LoVo (cell line): ENCODE results near the gene NECAB3.
"Not testable (repeated sequence)": the region's sequence is repeated elsewhere in the genome, so short reads cannot be mapped to it uniquely, and the experiment has no call there.

ENCODE experiments used
- DNase-seq: peaks from one replicate; pipeline ENCODE4 v3.0.0-alpha.2; 2016; ENCODE audit warnings: low spot score

Gene NECAB3

DNA sequence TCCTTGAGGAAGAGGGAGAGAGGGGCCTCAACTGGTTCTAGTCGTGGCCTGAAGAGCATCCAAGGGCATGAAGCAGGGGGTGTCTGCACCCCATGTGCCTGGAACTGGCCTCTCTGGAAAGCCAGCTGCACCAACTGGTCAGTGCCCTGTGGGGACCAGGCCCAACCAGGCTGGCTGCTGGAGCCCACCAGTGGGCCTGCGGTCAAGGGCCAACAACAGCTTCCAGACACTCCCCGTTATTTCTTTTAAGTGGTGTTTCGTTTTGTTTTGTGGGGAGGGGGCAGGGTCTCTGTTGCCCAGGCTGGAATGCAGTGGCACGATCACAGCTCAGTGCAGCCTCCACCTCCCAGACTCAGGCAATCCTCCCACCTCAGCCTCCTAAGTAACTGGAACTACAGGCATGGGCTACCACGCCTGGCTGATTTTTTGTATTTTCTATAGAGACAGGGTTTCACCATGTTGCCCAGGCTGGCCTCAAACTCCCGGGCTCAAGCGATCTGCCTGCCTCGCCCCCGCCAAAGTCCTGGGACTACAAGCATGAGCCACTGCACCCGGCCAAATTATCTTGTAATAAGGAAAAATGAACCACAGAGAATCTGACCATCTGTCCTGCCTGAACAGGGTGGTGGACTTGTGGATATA lies 24.0 kb downstream of the NECAB3 start:
- no peak for DNase-seq

DNA sequence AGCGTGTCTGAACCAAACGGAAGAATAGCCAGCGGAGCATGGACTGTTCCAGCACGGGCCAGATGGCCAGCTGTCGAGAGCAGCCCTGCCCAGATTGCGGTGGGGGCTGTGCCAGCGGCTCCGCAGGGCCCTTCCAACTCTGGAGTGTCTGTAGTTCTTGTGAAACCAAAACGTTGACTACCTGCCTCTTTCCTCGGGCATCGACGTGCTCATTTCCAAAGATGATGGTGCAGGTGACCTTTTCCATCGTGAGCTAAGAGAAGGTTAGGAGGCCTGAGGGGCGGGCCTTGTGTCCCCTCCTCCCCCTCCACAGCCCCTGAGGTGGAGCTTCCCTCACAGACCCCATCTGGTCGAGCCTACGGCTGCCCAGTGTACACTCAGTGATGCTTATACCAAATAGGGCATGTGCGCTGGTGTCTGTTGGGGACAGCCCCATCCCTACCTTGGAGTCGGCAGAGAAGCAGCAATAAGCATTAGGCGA lies 25.0 kb downstream of the NECAB3 start:
- no peak for DNase-seq

DNA sequence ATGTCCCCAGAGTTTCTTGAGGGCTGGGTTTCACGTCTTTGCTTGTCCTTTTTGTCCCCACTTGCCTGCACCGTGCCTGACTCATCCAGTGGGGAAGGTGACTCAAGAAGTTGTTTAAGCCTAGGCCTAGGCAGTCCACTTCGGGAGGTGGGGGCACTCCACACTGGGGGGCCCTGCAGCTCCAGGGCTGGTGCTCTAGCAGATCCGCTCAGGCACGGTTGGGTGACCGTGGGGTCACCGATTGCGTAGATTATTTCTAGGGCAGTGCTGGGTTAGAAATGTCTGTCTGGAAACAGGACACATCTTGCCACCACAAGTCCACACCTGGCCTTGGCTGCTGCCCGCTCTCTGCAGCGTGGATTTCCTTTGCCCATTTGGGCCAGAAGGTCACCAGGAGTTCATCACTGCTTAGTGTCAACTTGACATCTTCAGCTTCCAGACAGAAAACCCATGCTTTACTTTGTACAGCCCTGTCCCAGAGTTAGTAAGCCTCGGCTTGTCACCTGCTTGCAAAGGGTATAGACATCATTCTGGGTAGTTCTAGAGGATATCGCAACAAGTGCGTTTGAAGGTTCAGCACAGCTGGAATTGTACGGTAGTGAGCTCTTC lies 25.7 kb downstream of the NECAB3 start:
- no peak for DNase-seq

DNA sequence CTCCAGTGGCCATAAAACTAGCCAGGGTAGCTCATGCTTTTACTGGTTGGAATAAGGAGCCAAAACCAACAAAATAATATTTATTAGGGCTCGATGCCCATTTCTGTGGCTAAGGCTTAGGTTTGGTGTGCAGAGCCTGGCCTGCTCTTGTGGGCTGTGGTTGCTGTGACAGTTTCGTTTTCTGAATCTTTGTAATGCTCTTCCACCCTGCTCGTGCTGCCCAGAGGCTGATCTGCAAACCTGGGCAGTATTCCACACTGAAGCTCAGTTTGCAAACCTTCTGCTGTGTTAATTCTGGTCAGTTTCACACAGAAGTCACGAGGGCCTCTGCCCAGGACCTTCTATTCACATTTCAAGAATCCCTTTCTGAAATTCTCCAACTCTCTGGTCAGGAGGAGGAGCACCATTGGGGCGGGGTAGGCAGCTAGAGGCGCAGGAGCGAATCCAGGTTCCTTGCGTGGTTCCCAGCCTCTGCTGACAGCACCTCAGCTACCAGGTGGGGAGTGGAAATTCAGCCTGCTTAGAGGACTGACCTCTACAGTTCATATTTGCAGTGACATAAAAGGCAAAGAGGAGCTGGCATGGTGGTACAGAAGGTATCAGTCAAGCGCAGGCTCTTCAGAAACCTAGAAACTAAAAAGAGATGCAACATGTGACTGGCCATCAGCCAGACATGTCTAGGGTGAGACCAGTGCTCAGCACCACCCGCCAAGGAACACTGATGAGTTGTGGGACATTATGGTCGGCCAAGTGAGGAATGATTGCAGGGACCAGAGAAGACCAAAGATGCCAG lies 26.4 kb downstream of the NECAB3 start:
- DNase-seq, result no peak

DNA sequence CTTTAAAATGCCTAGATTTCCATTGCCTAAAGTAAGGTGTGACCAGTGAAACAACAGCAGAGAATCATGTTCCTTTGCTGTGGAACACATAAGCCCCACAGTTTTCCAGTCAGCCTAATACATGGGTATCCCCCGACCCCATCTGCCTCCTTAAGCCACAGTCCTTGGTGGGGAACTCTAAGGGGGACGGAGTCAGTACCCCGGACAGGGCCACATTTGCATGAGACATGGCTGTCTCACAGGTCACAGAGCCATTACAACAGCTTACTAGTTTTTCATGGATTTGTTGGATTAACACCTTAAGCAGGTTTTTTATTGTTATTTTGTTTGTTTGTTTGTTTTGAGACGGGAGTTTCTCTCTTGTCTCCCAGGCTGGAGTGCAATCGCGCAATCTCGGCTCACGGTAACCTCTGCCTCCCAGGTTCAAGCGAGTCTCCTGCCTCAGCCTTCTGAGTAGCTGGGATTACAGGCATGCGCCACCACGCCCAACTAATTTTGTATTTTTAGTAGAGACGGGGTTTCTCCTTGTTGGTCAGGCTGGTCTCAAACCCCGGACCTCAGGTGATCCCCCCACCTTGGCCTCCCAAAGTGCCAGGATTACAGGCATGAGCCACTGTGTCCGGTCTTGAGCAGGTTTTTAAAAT lies 27.1 kb downstream of the NECAB3 start:
- not testable (repeated sequence) for DNase-seq

DNA sequence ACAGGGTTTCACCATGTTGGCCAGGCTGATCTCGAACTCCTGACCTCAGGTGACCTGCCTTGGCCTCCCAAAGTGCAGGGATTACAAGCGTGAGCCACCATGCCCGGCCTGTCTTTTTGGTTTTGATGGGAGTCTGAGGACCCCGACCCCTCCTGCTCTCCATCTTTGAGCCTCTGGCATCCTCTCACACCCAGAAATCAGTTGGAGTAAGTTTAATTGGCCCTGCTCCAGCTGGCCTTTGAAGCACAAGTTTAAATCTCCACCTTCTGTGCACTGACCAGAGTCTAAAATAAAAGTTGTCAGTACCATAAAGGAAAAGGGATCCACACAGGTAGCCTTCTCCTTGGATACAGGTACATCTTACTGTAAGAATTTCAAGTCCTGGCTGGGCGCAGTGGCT lies 28.0 kb downstream of the NECAB3 start:
- DNase-seq, result no peak

DNA sequence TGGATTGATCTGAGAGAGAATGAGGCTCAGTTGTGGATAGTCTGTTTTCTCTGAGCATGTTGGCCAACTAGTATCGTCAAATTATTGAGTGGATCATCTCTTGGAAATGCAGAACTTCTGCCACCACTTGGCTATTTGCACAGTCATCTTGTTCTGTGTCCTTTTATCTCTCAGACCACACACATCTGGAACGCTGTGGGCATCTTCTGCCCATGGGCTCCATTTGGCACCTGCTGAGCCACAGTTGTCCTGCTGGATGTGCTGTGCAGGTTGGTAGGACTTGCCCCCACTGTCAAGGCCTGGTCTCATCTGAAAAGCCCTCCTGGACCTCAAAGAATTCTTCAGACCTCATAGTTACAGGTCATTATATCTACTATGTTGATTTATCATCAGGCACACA lies 28.8 kb downstream of the NECAB3 start:
- no peak for DNase-seq

DNA sequence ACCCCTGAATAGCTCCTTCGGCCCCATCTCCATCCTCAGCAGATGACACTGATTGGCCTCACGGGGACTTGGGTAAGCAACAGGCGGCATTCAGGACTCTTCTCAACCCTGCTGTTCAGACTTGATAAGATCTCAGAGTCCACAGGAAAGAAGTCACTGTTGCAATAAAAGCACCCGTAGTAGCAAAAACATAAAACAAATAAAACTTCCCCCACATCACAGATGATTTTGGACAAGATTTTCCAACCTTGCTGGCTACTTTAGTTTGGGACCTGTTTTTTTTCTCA lies 29.2 kb downstream of the NECAB3 start:
- DNase-seq, result no peak

DNA sequence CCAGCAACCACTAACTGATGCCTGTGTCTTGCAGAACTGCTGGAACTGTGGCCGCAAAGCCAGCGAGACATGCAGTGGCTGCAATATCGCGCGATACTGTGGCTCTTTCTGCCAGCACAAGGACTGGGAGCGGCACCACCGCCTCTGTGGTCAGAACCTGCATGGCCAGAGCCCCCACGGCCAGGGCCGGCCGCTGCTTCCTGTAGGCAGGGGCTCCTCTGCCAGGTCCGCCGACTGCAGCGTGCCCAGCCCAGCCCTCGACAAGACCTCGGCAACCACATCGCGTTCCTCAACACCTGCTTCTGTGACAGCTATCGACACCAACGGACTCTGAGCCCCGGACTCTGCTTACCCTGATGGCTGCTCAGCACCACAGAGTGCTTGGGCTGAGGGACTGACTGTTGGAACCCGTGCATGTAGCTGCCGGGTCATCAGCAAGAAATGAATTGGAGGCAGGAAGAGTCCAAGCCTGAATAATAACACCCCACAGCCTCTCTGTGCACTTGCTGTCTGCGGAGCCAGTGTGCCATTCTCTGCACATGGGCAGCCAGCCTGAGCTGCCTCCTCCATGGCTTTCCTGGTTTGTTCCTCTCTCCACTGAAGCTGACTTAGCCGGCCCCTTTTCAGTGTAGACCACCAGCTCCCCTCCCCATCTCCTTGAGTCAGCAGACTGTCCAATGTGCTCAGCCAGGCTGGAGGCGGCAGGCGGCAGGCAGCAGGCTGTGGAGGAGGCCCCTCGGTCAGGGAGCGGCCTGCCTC lies 29.7 kb downstream of the NECAB3 start:
- DNase-seq, result no peak

DNA sequence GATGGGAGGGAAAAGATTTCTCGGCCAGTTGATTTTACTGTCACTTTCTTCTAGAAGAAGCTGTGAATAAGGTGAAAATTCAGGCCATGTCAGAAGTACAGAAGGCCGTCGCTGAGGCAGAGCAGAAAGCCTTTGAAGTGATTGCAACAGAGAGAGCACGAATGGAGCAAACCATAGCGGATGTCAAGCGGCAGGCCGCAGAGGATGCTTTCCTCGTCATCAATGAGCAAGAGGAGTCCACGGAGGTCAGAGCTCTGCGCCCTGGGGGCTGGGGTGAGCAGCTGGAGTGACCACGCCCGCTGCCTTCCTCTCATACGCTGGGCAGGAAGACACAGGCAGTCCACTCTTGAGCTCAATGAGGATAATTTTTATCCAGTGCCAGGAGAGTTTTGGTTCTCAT lies 33.9 kb downstream of the NECAB3 start:
- DNase-seq, result no peak

DNA sequence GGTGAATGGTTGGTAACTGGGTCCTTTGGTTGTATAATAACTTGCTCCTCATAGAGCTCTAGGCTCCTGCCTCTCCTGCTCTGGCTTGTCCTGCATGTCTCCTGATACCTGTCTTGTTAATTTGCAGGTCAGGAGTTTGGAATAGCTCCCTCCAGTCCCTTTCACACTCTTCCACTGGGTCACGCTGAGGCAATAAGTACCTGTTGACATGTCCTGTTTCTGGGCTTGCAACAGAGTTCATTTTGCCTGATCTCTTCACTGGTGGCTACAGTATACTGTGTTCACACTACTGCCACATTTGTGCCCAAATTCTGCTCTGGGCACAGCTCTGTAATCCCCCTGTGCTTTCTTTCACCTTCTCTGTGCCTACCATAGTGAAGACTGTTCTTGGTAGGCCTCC lies 37.5 kb downstream of the NECAB3 start:
- DNase-seq, result no peak

DNA sequence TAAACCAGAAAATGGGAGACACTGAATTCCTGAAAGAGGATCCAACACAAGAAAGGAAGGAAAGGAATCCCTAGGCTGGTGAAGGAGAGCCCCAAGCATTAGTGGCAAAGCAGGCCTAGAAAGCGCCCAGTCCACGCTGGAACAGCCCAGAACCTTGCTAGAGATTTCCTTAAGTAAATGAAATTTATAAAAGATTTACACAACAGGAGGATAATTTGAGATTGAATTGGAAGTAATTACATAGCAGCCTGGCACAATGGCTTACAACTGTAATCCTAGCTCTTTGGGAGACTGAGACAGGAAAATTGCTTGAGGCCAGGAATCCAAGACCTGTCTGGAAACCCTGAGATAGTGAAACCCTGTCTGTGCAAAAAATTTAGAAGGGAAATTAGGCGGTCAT lies 38.9 kb downstream of the NECAB3 start:
- no peak for DNase-seq

DNA sequence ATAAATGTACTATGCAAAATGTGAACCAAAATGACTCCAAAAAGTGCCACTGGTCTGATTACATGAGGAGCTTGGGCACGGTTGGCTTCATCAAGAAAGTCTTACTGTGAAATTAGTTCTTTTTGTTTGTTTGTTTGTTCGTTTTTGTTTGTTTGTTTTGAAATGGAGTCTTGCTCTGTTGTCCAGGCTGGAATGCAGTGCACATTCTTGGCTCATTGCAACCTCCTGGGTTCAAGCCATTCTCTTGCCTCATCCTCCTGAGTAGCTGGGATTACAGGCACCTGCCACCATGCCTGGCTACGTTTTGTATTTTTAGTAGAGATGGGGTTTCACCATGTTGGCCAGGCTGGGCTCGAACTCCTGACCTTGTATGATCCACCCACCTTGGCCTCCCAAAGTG lies 42.3 kb downstream of the NECAB3 start:
- not testable (repeated sequence) for DNase-seq

DNA sequence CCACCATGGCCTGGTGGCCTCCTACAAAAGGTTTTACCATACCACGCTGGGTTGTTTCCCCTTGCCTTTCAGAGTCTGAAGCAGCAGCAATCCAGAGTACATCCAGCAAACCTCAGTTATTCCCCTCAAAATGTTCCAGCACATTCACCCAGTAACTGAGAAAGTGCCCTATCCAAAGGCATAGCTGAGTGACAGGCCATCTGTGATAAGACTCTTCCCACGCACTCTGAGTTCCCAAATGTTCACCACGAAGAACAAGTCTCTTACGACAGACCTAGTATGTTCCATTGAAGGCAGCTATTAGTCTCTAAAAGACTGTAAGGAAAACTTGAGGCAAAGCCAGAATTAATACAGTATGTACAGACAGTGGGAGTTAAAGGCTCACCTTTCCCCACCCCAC lies 43.7 kb downstream of the NECAB3 start:
- DNase-seq, result no peak

DNA sequence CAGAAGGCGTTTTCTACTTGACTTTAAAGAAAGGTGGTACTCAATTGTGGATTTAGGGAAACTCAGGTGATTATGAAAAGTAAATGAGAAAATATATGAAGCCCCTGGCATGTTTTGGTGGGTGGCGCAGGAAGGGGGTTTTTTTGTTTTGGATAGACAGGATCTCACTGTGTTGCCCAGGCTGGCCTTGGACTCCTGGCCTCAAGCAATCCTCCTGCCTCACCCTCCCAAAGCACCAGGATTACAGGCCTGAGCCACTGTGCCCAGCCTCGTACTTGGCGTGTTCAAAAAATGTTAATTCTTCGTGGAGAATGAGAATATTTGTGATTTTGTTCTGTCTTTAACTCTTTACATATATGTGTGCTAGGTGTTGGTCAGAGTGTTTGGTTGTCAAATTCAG lies 44.2 kb downstream of the NECAB3 start:
- no peak for DNase-seq

DNA sequence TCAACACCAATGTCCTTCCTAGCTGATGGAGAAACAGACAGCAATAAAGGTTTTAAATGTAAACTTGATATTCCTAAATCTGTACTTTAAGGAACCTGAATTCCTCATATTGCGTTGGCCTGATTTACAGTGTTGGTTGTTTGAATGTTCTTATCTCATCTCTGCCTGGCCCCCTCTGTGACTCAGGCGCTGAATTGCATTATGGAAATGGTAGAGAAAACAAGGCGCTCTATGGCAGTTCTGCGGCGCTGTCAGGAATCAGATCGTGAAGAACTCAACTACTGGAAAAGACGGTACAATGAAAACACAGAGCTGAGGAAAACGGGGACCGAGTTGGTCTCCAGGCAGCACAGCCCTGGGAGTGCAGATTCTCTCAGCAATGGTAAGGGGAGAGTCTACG lies 44.7 kb downstream of the NECAB3 start:
- DNase-seq, result no peak

DNA sequence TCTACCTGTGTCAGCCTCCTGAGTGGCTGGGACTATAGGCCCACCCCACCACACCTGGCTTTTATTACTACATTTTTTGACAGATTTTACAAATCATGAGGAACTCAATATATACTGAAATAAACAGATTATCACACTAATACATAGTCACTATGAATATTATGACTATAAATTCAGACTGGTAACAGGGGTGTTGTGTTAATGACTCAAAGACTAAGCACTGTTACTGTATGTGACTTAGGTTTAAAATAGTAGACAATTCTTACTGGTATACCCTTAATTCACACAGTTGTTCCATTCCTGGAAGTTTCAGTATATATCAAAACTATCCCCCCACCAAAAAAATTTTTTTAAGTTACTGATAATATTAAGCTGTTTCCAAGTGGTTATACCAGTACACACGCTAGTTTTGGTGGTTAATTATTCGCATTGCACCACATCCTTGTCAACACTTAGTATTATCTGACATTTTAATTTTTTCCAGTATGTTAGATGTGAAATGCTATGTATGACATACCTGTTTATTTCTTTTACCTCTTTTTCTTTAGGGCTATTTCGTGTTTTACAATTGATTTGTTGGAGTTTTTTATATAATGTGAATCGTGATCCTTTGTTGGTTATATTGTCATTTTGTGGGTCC lies 46.5 kb downstream of the NECAB3 start:
- no peak for DNase-seq

DNA sequence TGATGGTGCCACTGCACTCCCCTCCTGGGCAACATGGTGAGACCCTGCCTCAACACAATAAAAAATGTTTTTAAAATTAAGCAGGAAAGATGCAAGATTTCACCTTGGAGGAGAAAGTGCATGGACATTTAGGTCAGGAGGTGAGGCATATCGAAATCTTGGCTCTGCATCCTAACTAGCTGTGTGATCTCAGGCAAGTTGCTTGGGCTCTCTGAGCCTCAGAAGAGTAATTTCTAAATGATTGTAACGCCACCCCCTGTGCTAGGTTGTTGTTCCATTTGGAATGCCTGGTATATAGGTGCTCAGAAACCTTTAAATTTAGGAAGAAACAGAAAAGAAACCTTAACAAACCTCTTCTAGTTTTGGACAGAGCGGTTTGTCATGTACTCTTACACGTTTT lies 48.0 kb downstream of the NECAB3 start:
- no peak for DNase-seq

DNA sequence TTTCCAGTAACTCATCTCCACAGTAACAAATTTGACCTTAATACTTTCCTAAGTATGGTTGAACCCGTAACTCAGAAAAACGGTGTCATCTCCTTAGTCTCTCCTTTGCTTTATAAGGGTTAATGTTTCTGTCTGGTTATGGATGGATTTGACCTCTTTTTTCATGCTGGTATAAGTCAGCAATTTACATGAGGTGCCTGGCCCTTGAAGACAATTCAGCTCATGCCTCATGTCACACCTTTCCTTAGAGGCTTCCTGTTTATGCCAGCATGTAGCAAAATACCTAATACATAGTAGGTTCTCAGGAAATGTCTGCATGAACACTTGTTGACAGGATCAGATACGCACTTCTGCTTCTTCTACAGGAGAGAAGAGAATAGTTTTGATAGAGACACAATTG lies 49.8 kb downstream of the NECAB3 start:
- no peak for DNase-seq

DNA sequence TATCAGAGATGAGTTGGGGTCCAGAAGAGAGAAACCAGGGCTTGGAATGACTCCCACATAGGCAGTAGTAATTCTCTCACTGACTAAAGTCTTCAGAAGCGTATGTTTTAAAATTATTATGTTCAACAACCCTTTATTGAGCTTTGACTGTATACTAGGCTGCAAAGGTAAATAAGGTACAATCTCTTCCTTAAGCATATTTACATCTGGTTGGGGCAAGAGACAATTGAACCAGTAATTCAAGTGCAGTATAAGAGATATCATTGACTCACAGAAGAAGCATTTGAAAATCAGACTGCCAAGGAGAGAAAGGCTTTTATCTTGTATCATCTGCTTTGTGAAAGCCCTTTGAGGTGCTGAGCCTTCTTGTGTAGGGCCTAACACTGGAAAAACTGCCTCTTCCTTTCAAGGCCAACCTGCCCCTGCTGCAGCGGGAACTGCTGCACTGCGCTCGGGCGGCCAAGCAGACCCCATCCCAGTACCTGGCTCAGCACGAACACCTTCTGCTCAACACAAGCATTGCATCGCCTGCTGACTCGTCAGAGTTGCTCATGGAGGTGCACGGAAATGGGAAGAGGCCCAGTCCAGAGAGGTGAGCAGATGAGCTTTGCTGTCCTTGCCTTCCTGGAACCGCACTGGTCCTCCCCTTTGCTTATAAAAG lies 51.4 kb downstream of the NECAB3 start:
- DNase-seq, result no peak

DNA sequence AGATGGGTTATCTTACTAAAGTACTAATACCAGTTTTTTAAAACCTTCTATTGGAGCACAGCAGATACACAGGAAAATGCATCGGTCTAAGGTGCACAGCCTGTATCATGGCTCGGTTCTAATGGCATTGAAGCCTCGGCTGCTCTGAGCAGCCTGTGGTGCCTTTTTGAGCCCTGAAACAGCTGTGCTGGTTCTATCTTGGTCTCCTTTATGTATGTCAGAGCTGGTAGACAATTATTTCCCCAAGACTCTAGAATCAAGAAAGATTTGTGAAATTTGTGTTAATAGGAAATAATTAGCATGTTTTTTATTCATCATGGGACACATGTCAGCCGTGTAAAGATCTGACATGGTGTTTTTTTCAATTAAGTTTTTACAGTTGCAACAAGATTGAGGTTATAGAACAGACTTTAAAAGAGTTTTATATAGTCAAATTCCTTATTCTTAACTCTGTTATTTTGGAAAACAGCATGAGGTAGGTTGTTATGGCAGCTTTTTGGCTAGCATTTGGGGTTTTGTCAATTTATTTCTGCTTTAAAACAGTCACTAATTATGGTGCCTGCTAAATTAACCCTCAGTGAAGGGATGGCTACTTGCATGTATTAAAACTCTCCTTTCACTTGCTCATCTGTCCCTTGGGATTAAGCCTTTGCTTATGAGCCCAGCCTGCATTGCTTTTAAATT lies 52.4 kb downstream of the NECAB3 start:
- no peak for DNase-seq
